Skeletal muscle tissue (tissue), 2 donors: ENCODE results near the gene BEST4. TPM values are rescaled to one million over a fixed set of nuclear protein-coding genes. Genes with fewer than 3 reads are reported as not detected.

Experiments used
- small RNA-seq: library from RNA; depleted of rRNA; stranded (forward); fragments of <200 nt; gene quantifications from one replicate; pipeline ENCODE3, GENCODE V24; 2014
- total RNA-seq: library from RNA; depleted of rRNA; stranded (reverse); fragments of >200 nt; gene quantifications from one replicate; pipeline ENCODE4 v1.2.3, GENCODE V29; 2014

BEST4 gene
- total RNA-seq, 1 donor from 2014 or later = not detected

Small RNA genes lying within 50 kb of the gene (small RNA-seq; reads per million reads assigned to genes)
- 64.6 reads per million, percentile 96 among the genes with 10 or more reads in this experiment for gene SNORD38A
- not detected for gene SNORD38B
- gene SNORD46 = 1,797 reads per million, percentile 99 among the genes with 10 or more reads in this experiment
- gene SNORD55 = not detected

Other genes starting within 250 kb of the BEST4 start
- 3.1 TPM for gene TMEM53, start 113.7 kb downstream of the BEST4 start, total RNA-seq
- 0.52 TPM for gene ARMH1, start 113.5 kb downstream of the BEST4 start, total RNA-seq
- gene RNU5D-1, start 57.0 kb downstream of the BEST4 start, total RNA-seq = not detected
- gene KIF2C, start 48.3 kb downstream of the BEST4 start, total RNA-seq = 4.7 TPM
- gene RPS8, start 12.6 kb downstream of the BEST4 start, total RNA-seq = 1,786 TPM
- gene PLK3, start 12.2 kb upstream of the BEST4 start, total RNA-seq = 6.8 TPM
- gene DYNLT4, start 19.2 kb upstream of the BEST4 start, total RNA-seq = not detected
- 5.7 TPM for gene BTBD19, start 20.4 kb upstream of the BEST4 start, total RNA-seq
- 1.6 TPM for gene PTCH2, start 55.1 kb upstream of the BEST4 start, total RNA-seq
- gene EIF2B3, start 198.4 kb upstream of the BEST4 start, total RNA-seq = 34.4 TPM
- gene HECTD3, start 223.2 kb upstream of the BEST4 start, total RNA-seq = 8.9 TPM
- gene UROD, start 224.1 kb upstream of the BEST4 start, total RNA-seq = 149 TPM